ENCODE results near the gene NSMF. TPM values are rescaled to one million over a fixed set of nuclear protein-coding genes. Genes with fewer than 3 reads are reported as not detected.

Gene NSMF
- total and polyA plus RNA-seq, 2 donors (not counting 3 experiments of a cell fraction or from before 2014, with no cell fraction given): 43.3 to 53.7 TPM

DNA sequence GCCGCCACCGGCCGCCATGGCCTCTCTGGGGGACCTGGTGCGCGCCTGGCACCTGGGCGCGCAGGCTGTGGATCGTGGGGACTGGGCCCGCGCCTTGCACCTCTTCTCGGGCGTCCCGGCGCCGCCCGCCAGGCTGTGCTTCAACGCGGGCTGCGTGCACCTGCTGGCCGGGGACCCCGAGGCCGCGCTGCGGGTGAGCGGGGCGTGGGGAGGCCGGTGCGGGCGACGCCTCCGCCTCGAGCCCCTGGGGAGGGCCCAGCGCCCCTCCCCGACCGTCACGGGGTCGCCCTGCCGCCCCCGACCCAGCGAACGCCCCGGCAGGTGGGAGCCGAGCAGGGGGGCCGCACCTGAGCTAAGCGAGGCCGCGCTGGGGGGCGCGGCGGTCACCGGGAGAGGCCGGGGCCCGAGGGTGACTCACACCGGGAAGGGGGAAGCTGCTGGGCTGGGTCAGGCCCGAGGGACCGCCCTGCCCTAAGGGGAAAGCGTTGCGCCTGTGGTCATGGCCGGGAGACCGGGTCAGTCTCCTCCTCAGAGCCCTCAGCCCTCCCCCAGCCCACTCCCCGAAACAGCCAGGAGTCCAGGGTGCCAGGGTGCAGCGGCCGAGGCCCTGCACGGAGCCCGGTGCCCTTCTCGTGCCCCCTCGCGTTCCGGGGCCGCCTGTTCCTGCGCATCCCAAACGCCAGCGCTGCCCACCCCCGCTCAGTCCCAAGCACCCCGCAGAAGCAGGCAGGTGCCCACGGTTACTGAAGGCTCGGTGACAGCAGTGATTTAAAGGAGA is 35.4 kb downstream of the NSMF start:
- POLR2A ChIA-PET: interaction anchor here (1.6 kb wide), 1 partner anchor 122 kb away, joined by 5 read pairs; the partner anchor contains the start of gene NRARP
- dilution Hi-C loops (cut with MboI; ENCODE audit: extremely low pct_ligation_motif_present, low sequenced_read_pairs): no loop called here

More for the DNA sequence above, 35.4 kb downstream of the NSMF start:
- DNase-seq (ENCODE audit: low read depth, low spot score) (no peak), FAIRE-seq (no peak)
- Histone ChIP-seq H3K4me3 (replicated peaks in 1 of 3; ENCODE audit: insufficient read depth in 1 of 3, low read depth in 1 of 3, low read length in 3 of 3) (peak overlapping the region in 1 of 3 experiments; percentile 61), H3K9me3 (replicated peaks; ENCODE audit: control insufficient read depth, insufficient read depth, low read length) (no peaks in the 10 kb centered on the region), H3K4me1 (ENCODE audit: control insufficient read depth, extremely low read depth, insufficient read depth, low read length) (peaks cover 14% of the 10 kb centered on the region), H3K36me3 (ENCODE audit: control insufficient read depth in 2 of 2, extremely low read depth in 1 of 2, insufficient read depth in 2 of 2, low read length in 2 of 2) (no peaks in the 10 kb centered on the region), H3K4me2 (ENCODE audit: insufficient read depth, low read length) (peak overlapping the region; percentile 5), H3K9ac (replicated peaks; ENCODE audit: extremely low read depth, insufficient read depth, low read length) (peak overlapping the region; percentile 35), H2AFZ (ENCODE audit: low read depth, low read length) (peak overlapping the region; percentile 85), H3K27ac (ENCODE audit: insufficient read depth, low read depth, low read length) (no peak overlapping the region), H3K79me2 (ENCODE audit: control insufficient read depth, insufficient read depth, low read length) (peaks cover 28% of the 10 kb centered on the region), H3K27me3 (ENCODE audit: control insufficient read depth in 2 of 2, insufficient read depth in 2 of 2, low read length in 2 of 2) (no peaks in the 10 kb centered on the region), H4K20me1 (replicated peaks; ENCODE audit: control insufficient read depth, extremely low read depth, insufficient read depth, low read length) (no peaks in the 10 kb centered on the region), H3K9me1 (replicated peaks; ENCODE audit: control insufficient read depth, extremely low read depth, insufficient read depth, low read length) (no peaks in the 10 kb centered on the region)
- no TSS peak for BruUV-seq (replicated peaks)
- intact Hi-C loops (cut with micrococcal nuclease): loop anchor here (1.0 to 10.0 kb wide), 2 partner anchors 22 to 101 kb away; no protein-coding TSS in a partner anchor
- no peak for TF ChIP-seq MYC (IDR thresholded peaks at IDR 0.05; ENCODE audit: low read depth, low read length)
- TF ChIP-seq, protein P1, sequence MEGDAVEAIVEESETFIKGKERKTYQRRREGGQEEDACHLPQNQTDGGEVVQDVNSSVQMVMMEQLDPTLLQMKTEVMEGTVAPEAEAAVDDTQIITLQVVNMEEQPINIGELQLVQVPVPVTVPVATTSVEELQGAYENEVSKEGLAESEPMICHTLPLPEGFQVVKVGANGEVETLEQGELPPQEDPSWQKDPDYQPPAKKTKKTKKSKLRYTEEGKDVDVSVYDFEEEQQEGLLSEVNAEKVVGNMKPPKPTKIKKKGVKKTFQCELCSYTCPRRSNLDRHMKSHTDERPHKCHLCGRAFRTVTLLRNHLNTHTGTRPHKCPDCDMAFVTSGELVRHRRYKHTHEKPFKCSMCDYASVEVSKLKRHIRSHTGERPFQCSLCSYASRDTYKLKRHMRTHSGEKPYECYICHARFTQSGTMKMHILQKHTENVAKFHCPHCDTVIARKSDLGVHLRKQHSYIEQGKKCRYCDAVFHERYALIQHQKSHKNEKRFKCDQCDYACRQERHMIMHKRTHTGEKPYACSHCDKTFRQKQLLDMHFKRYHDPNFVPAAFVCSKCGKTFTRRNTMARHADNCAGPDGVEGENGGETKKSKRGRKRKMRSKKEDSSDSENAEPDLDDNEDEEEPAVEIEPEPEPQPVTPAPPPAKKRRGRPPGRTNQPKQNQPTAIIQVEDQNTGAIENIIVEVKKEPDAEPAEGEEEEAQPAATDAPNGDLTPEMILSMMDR (IDR thresholded peaks at IDR 0.05; ENCODE audit: extremely low read depth in 1 of 2, insufficient read depth in 1 of 2, low read depth in 1 of 2, low read length in 2 of 2): no peak
- no peak for TF ChIP-seq EZH2 (IDR thresholded peaks at IDR 0.05; ENCODE audit: borderline replicate concordance, low read depth, low read length, severe bottlenecking)
- TF ChIP-seq FOS (IDR thresholded peaks at IDR 0.05; ENCODE audit: borderline replicate concordance, insufficient read depth, low read length): peak; percentile 22
- TF ChIP-seq POLR2A (IDR thresholded peaks at IDR 0.05; ENCODE audit: low read depth, low read length): no peak
- CTCF ChIA-PET: interaction anchor here (0.6 to 2.5 kb wide), 20 partner anchors 9 to 169 kb away, joined by 3 to 29 read pairs (median 7); partner anchors contain the start of genes ENTPD8, NELFB, NRARP and NSMF
